GM18867 (cell line): ENCODE data around the gene HTD2.
"Not testable (repeated sequence)": the region's sequence is repeated elsewhere in the genome, so short reads cannot be mapped to it uniquely, and the experiment has no call there.

Experiments
- ATAC-seq: cut with Tn5 transposase; IDR thresholded peaks from one replicate; pipeline ENCODE4 v1.9.1; 2021; ENCODE audit warnings: mild to moderate bottlenecking, moderate library complexity; ENCODE audit not compliant: unreplicated experiment

HTD2 gene

DNA sequence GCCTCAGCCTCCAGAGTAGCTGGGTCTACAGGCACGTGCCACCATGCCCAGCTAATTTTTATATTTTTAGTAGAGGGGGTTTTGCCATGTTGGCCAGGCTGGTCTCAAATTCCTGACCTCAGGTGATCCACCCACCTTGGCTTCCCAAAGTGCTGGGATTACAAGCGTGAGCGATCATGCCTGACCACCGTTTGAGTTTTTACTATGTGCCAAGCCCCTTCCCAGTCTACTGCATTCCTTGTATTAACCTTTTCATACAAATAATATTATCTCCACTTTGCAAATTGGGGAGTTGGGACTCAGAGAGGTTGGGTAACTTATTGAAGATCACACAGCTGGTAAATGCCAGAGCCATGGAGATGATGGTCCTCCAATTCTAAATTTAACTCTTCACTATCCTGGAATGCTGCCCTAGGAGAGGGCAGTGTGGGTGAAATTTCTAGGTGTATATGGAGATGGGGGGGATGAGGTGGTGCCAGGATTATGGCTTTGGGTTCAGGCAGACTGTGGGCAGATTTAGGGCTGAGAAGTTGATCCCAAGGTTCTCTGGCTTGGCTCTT is 25.4 kb downstream of the HTD2 start:
- ATAC-seq, result no peak

- peak; percentile 96 for ATAC-seq
Observed at GRCh38 chr3:58332575-58333188, 26.4 kb downstream of the HTD2 start, which contains the start of gene PXK. Gene PXK (plus strand): TSS chr3:58332892. CDS start chr3:58332989, 97 bp downstream.

DNA sequence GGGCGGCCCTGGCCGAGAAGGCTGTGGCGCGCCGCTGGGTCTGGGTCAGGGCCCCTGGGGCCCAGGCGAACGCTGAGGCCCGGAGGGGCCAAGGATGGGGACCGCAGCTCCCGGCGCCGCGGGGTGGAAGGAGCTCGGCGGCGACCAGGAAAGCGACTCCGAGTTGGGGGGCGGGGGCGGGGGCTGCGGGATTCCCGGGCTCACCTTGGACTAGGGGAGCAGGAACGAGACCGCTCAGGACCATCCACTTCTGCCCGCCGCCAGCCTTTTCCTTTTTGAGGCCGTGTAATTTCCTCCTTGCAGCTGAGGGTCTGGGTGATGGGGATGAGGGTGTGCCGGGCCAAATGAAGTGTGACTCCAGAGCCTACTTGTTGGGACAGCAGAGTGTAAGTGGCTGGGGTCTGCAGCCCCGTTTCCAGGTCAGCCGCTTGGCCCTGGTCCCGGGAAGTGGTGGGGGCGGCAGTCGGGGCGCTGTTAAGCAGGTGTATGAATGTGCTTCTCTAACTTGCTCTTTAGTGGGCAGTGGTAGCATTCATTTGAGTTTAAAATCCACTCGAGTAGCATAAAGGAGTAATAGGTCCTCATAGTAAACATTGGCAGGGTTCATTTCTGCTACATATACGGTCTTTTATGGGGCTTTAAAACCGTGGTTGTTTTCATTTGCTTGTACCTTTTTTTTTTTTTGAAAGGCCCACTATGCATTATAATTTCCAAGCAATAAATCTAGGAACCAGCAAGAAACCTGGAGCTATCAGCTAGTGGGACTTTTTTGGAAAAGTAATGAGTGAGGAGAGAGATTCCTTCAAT is 27.1 kb downstream of the HTD2 start:
- peak; percentile 47 for ATAC-seq

GRCh38 chr3:58334013-58334321 is 27.6 kb downstream of the HTD2 start:
- ATAC-seq, result no peak

DNA sequence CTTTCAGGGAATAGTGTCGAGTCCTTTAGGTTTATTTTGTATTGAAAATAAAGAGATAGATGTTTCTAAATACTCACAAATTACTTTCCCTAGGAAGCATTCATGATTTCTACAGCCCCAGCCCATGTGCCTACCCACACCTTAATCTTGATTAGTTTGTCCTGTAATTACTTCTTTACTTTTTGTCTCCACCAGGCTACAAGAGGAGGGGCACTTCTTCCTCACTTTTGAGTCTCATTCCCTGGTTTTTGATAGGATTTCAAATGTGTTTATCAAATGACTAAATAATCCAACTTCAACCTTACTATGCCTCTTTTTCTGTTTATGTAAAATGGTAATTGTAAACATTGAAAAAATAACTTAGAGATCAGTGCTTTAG is 28.2 kb downstream of the HTD2 start:
- no peak for ATAC-seq

DNA sequence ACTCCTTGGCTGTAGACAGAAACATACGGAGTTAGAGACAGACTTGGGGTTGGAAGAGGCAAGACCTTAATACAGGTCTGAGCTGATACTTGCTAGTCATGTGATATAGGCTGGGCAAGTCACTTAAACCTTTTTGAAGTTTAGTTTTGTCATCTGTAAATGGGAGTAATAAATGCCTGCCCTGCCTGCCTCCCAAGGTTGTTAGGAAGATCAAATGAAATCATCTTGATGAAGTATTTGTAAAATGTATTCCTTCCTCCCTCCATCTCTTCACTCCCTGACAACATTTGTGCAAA is 29.3 kb downstream of the HTD2 start:
- no peak for ATAC-seq

GRCh38 chr3:58336135-58336882 is 30.0 kb downstream of the HTD2 start:
- ATAC-seq, result no peak

DNA sequence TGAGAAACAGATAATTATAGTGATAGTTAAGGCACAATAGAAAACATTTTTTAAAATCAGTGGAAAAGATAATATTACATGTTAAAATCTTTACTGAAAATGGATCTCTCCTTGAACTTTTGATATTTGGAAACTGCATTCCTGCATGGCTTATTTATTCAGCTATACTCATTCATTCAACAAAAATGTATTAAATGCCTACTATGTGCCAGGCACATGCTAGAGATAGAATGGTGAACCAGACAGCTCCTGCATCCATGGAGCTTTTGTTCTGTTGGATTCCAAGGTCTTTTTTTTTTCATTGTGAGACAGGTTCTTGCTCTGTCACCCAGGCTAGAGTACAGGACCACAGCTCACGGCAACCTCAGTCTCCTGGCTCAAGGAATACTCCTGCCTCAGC is 30.9 kb downstream of the HTD2 start:
- ATAC-seq, result no peak

DNA sequence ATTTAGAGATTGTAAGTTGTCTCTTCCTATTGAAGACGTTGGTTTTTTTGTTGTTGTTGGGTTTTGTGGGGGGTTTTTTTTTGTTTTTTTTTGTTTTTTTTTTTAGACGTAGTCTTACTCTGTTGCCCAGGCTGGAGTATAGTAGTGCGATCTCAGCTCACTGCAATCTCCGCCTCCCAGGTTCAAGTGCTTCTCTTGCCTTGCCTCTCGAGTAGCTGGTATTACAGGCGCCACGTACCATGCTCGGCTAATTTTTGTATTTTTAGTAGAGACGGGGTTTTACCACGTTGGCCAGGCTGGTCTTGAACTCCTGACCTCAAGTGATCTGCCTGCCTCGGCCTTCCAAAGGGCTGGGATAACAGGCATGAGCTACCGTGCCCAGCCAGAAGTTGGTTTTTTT is 32.8 kb downstream of the HTD2 start:
- ATAC-seq, result not testable (repeated sequence)

GRCh38 chr3:58340594-58341244 is 34.4 kb downstream of the HTD2 start:
- ATAC-seq, result no peak

GRCh38 chr3:58341376-58341775 is 35.1 kb downstream of the HTD2 start:
- no peak for ATAC-seq

- no peak for ATAC-seq
Observed at GRCh38 chr3:58342676-58343075, 36.4 kb downstream of the HTD2 start.

DNA sequence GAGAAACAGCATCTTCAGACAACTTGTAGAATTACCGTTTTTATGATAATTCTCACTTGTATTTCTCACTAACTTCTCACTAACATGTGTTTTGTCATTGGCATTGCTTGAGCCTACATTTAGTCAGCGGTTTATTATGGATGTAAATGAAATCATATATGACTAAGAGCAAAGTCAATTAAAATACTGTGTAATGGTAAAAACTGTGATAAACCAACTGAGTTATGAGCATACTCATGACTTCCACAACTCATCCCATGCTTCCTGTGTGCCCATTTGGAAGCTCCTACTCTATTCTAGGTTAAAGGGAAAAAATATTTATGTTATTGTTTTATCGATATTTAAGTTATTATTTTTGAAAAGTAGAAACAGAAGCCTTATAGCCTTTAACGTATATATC is 39.1 kb downstream of the HTD2 start:
- ATAC-seq, result no peak

DNA sequence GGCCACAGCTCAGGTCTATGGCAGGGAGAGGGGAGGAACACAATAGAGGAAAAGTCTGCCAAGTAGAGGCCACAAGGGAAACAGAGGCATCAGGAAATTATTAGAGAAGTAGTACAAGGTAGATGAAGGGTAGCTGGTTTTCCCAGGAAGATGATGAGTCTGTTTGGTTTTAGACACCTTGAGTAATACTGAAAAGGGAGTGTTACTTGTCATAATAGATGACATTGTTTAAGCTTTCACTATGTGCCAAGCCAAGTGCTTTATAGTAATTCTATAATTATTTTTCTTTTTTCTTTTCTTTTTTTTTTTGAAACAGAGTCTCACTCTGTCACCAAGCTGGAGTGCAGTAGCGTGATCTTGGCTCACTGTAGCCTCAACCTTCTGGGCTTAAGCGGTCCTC is 40.0 kb downstream of the HTD2 start:
- no peak for ATAC-seq

- no peak for ATAC-seq
Observed at GRCh38 chr3:58347984-58348383, 41.7 kb downstream of the HTD2 start.

GRCh38 chr3:58349792-58350626 is 43.7 kb downstream of the HTD2 start:
- ATAC-seq, result peak; percentile 91

DNA sequence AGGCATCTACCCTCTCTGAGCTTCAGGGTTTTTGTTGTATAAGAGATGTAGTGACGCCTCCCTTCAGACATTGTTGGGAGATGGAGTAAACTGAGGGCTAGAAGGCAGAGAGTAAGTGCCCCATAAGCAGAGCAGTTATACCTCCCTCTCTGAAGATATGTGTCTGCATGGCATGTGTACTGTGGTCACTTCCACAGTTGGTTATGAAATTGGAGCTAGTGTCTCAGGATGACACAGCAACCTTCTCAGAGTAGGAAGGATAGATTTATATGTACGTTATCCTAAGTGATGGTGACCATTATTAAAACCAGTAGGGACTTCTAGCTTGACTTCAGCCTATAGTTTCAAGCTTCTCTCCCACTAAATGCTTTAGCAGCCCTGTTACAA is 44.3 kb downstream of the HTD2 start:
- no peak for ATAC-seq

- peak; percentile 25 for ATAC-seq
Observed at GRCh38 chr3:58351920-58352319, 45.6 kb downstream of the HTD2 start.

DNA sequence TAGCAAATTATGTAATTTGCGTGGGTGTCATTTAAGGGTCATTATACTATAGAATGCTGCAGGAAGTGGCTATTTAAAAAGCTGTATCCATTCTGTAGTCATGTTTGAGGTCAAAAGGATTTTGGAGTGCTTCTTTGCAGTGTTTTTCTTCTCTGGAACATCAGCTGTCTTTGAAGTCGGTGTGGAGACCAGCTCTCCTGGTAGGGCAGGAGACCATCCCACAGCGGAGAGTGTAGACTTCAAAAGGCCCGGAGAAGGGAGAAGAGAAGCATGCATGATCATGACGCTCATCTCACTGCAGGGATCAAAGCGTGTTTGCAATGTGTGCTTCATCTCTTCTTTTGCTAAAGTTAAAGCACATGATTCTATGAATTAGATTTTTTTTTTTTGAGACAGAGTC is 46.3 kb downstream of the HTD2 start:
- no peak for ATAC-seq

DNA sequence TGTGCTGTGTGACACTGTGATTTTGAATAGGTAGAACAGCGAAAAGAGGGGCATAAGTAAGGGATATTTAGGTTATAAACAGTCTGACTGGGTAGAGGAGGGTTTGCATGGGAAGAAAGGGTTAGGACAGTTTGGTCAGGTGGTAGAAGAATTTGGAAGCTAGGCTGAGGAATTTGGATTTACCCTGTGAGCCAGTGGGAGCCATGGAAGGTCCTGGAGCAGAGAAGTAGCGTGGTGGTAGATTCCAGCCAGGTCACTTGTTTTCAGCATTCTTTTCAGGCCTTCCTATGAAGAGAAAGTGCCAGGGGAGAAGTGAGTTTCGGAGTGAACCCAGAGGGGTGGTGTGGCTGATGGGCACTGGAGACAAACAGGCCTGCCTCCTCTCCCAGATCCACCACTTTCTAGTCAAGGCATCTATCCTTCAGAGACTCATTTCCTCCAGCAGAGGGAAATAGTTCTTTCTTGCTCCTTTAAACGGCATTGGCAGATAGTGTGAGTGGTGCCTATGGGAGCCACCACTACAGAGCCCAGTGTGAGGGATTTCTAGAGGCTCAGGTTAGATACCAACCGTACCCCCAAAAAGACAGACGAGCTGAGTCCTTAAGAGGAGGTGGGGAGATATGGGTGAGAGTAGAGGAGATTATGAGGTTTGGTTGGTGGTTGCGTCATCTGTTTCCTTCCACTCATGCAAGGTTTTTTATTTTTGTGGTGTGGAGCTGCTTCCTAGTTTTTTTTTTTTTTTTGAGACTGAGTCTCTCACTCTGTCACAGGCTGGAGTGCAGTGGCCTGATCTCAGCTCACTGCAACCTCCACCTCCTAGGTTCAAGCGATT is 47.6 kb downstream of the HTD2 start:
- no peak for ATAC-seq
